Neural progenitor cell (in vitro differentiated cells): Measurements from ENCODE around the gene CREB5. TPM values are rescaled to one million over a fixed set of nuclear protein-coding genes. Genes with fewer than 3 reads are reported as not detected.
A peak's percentile ranks its signal among the peaks of the same experiment; 100 is the strongest.

Source experiments
- DNase-seq: peaks from one replicate; pipeline ENCODE4 v3.0.0-alpha.2; 2016; ENCODE audit warnings: low spot score
- H2AFZ ChIP-seq: fragments of 200-600 bp; sonication (generic); replicated peaks from 2 replicates; pipeline ENCODE4 v1.6.1; 2016; ENCODE audit warnings: antibody characterized with exemption
- H3F3A ChIP-seq: fragments of 200-600 bp; sonication (generic); 2 replicates; pipeline ENCODE4 v1.6.1; 2016; ENCODE audit warnings: antibody characterized with exemption, low read depth
- H3K27ac ChIP-seq: fragments of 200-600 bp; sonication (generic); 2 replicates; pipeline ENCODE4 v1.5.1; 2016; ENCODE audit warnings: mild to moderate bottlenecking
- H3K27me3 ChIP-seq: fragments of 200-600 bp; sonication (generic); 2 replicates; pipeline ENCODE4 v1.6.1; 2016; ENCODE audit warnings: mild to moderate bottlenecking, moderate library complexity
- H3K36me3 ChIP-seq: fragments of 200-600 bp; sonication (generic); 2 replicates; pipeline ENCODE4 v1.5.1; 2016
- H3K4me1 ChIP-seq: fragments of 200-600 bp; sonication (generic); 2 replicates; pipeline ENCODE4 v1.6.1; 2016; ENCODE audit warnings: mixed run types
- H3K4me2 ChIP-seq: fragments of 200-600 bp; sonication (generic); 2 replicates; pipeline ENCODE4 v1.6.1; 2016
- H3K4me3 ChIP-seq: fragments of 200-600 bp; sonication (generic); 2 replicates; pipeline ENCODE4 v1.5.1; 2016
- H3K79me2 ChIP-seq: fragments of 200-600 bp; sonication (generic); 2 replicates; pipeline ENCODE4 v1.6.1; 2016; ENCODE audit warnings: low read depth
- H3K9ac ChIP-seq: fragments of 200-600 bp; sonication (generic); 2 replicates; pipeline ENCODE4 v1.6.1; 2016
- H3K9me3 ChIP-seq: fragments of 200-600 bp; sonication (generic); 2 replicates; pipeline ENCODE4 v1.5.1; 2016; ENCODE audit warnings: low read depth
- H4K20me1 ChIP-seq: fragments of 200-600 bp; sonication (generic); 2 replicates; pipeline ENCODE4 v1.6.1; 2016; ENCODE audit warnings: low read depth
- H3K27ac Mint-ChIP-seq: 3 replicates; pipeline ENCODE4 v1.8.0; 2021; ENCODE audit warnings: mixed read lengths
- H3K27me3 Mint-ChIP-seq: 2 replicates; pipeline ENCODE4 v1.8.0; 2022; ENCODE audit warnings: low read depth, mild to moderate bottlenecking, inconsistent platforms, moderate library complexity, mixed read lengths; ENCODE audit not compliant: insufficient read depth
- H3K36me3 Mint-ChIP-seq: 3 replicates; pipeline ENCODE4 v1.8.0; 2021; ENCODE audit warnings: mixed read lengths
- H3K4me1 Mint-ChIP-seq: 3 replicates; pipeline ENCODE4 v1.8.0; 2021; ENCODE audit warnings: mixed read lengths
- H3K4me3 Mint-ChIP-seq: 3 replicates; pipeline ENCODE4 v1.8.0; 2021; ENCODE audit warnings: mild to moderate bottlenecking, moderate library complexity, mixed read lengths
- H3K9me3 Mint-ChIP-seq: 3 replicates; pipeline ENCODE4 v1.8.0; 2020; ENCODE audit warnings: mixed read lengths
- CTCF ChIP-seq: fragments of 200-600 bp; sonication (generic); IDR thresholded peaks from 2 replicates; pipeline ENCODE4 v1.5.1; 2017; ENCODE audit warnings: antibody characterized with exemption, mild to moderate bottlenecking
- EZH2 ChIP-seq: fragments of 200-600 bp; sonication (generic); IDR thresholded peaks from 2 replicates; pipeline ENCODE4 v1.6.1; 2017; ENCODE audit warnings: antibody characterized with exemption, mild to moderate bottlenecking, moderate library complexity
- EZH2phosphoT487 ChIP-seq: fragments of 200-600 bp; sonication (generic); IDR thresholded peaks from 2 replicates; pipeline ENCODE4 v1.6.1; 2017; ENCODE audit warnings: antibody characterized with exemption
- total RNA-seq: library from RNA; depleted of rRNA; stranded (reverse); fragments of >200 nt; gene quantifications from 2 replicates; pipeline ENCODE4 v1.2.3, GENCODE V29; 2015; ENCODE audit warnings: low replicate concordance

Gene CREB5
- total RNA-seq, 1 donor from 2014 or later: 1.2 TPM

GRCh38 chr7:28409716-28410627, 2.3 kb upstream of the CREB5 start:
- Histone ChIP-seq H3K4me3 (peak overlapping the region; percentile 67), H3K4me2 (peak overlapping the region; percentile 98), H3K4me1 (peaks cover 27% of the 10 kb centered on the region), H3K79me2 (no peaks in the 10 kb centered on the region), H3K27ac (no peak overlapping the region), H2AFZ (peak overlapping the region; percentile 32), H3F3A (peaks cover 47% of the 10 kb centered on the region), H4K20me1 (no peaks in the 10 kb centered on the region), H3K9ac (no peak overlapping the region), H3K36me3 (no peaks in the 10 kb centered on the region), H3K27me3 (peaks cover 88% of the 10 kb centered on the region), H3K9me3 (no peaks in the 10 kb centered on the region)
- Mint-ChIP-seq H3K36me3 (no peaks in the 10 kb centered on the region), H3K9me3 (no peaks in the 10 kb centered on the region), H3K27me3 (peaks cover 20% of the 10 kb centered on the region), H3K4me3 (peak overlapping the region; percentile 99), H3K4me1 (peaks cover 28% of the 10 kb centered on the region), H3K27ac (no peak overlapping the region)
- DNase-seq: peak; percentile 75
- TF ChIP-seq EZH2 (peak; percentile 65), CTCF (no peak), EZH2phosphoT487 (no peak)

- peak overlapping the region; percentile 67 for H3K4me3 ChIP-seq
- peak overlapping the region; percentile 98 for H3K4me2 ChIP-seq
- H3K36me3 ChIP-seq: no peaks in the 10 kb centered on the region
- H3F3A ChIP-seq: peaks cover 47% of the 10 kb centered on the region
- DNase-seq: peak; percentile 61
- H3K9ac ChIP-seq: no peak overlapping the region
- no peaks in the 10 kb centered on the region for H3K79me2 ChIP-seq
- peaks cover 88% of the 10 kb centered on the region for H3K27me3 ChIP-seq
- H3K9me3 Mint-ChIP-seq: no peaks in the 10 kb centered on the region
- TF ChIP-seq CTCF (no peak), EZH2 (no peak), EZH2phosphoT487 (no peak)
- H3K4me1 ChIP-seq: peaks cover 27% of the 10 kb centered on the region
- no peaks in the 10 kb centered on the region for H3K36me3 Mint-ChIP-seq
- H3K9me3 ChIP-seq: no peaks in the 10 kb centered on the region
- H3K27ac Mint-ChIP-seq: no peak overlapping the region
- no peaks in the 10 kb centered on the region for H4K20me1 ChIP-seq
- H2AFZ ChIP-seq: no peak overlapping the region
- H3K27ac ChIP-seq: no peak overlapping the region
- H3K27me3 Mint-ChIP-seq: peaks cover 17% of the 10 kb centered on the region
- H3K4me1 Mint-ChIP-seq: peaks cover 28% of the 10 kb centered on the region
- peak overlapping the region; percentile 90 for H3K4me3 Mint-ChIP-seq
Observed at GRCh38 chr7:28410628-28411531, 1.4 kb upstream of the CREB5 start.

- Histone ChIP-seq H3F3A (peaks cover 44% of the 10 kb centered on the region), H3K4me3 (no peak overlapping the region), H3K4me1 (peaks cover 27% of the 10 kb centered on the region), H3K27ac (no peak overlapping the region), H3K27me3 (peaks cover 69% of the 10 kb centered on the region), H3K4me2 (peak overlapping the region; percentile 98), H3K79me2 (no peaks in the 10 kb centered on the region), H2AFZ (no peak overlapping the region), H3K9ac (no peak overlapping the region), H4K20me1 (no peaks in the 10 kb centered on the region), H3K36me3 (no peaks in the 10 kb centered on the region), H3K9me3 (no peaks in the 10 kb centered on the region)
- H3K4me3 Mint-ChIP-seq: no peak overlapping the region
- peaks cover 10% of the 10 kb centered on the region for H3K27me3 Mint-ChIP-seq
- H3K36me3 Mint-ChIP-seq: no peaks in the 10 kb centered on the region
- no peaks in the 10 kb centered on the region for H3K9me3 Mint-ChIP-seq
- TF ChIP-seq CTCF: no peak
- TF ChIP-seq EZH2phosphoT487: no peak
- no peak for TF ChIP-seq EZH2
- DNase-seq: no peak
- H3K4me1 Mint-ChIP-seq: peaks cover 28% of the 10 kb centered on the region
- no peak overlapping the region for H3K27ac Mint-ChIP-seq
Observed at GRCh38 chr7:28413011-28413410, 693 bp downstream of the CREB5 start.
